Activated CD4-positive, alpha-beta T cell treated with anti-CD3 and anti-CD28 coated beads for 24 hours (primary cell): Measurements from ENCODE around the gene MEIOC.
A peak's percentile ranks its signal among the peaks of the same experiment; 100 is the strongest.

Source experiments
- DNase-seq, 2 donors: peaks; one replicate each; pipeline ENCODE4 v3.0.0-alpha.2; 2020; ENCODE audit warnings: low read depth in 2 of 2

The MEIOC gene

GRCh38 chr17:44708401-44709263 is 52.4 kb downstream of the MEIOC start, which contains the start of gene DBF4B:
TSS of gene DBF4B (plus strand) at chr17:44708665. CDS start at chr17:44708821, 156 bp downstream.
- peak; percentile 69 to 85 for DNase-seq

- DNase-seq: no peak
These were observed 63.2 kb downstream of the MEIOC start for GRCh38 chr17:44719444-44719843.

- no peak for DNase-seq
These were observed 66.0 kb downstream of the MEIOC start for GRCh38 chr17:44722254-44722653.
